ENCODE results near the gene SOX6. TPM values are rescaled to one million over a fixed set of nuclear protein-coding genes. Genes with fewer than 3 reads are reported as not detected.

SOX6 gene
- total and polyA plus RNA-seq, 12 donors, result 0.80 to 43.0 (median 21.2) TPM

- H3K27ac ChIP-seq, result no peak overlapping the region
- H3K4me1 ChIP-seq, result peaks cover 0 to 14% (median 0%) of the 10 kb centered on the region in 9 donors
- no peaks in the 10 kb centered on the region for H3K27me3 ChIP-seq
- H3K9me3 ChIP-seq, result peaks cover 0 to 5% (median 0%) of the 10 kb centered on the region in 11 donors
- ATAC-seq (no peak), DNase-seq (no peak)
- no peaks in the 10 kb centered on the region for H3K36me3 ChIP-seq
- no peak overlapping the region for H3K4me3 ChIP-seq
- intact Hi-C loops (cut with DNase I), result loop anchor here in 1 of 10 donors (1.0 kb wide), 1 partner anchor 76 kb away; no protein-coding TSS in a partner anchor
- no peak for TF ChIP-seq CTCF (IDR thresholded peaks at IDR 0.05)
These were observed 17.4 kb upstream of the SOX6 start for GRCh38 chr11:16373768-16374167.

- DNase-seq, result no peak
- peaks cover 0 to 5% (median 0%) of the 10 kb centered on the region in 11 donors for H3K9me3 ChIP-seq
- intact Hi-C loops (cut with DNase I), result no loop called here
- no peak overlapping the region for H3K27ac ChIP-seq
- H3K4me1 ChIP-seq, result peaks cover 0 to 14% (median 0%) of the 10 kb centered on the region in 9 donors
- H3K27me3 ChIP-seq, result no peaks in the 10 kb centered on the region
- TF ChIP-seq CTCF (IDR thresholded peaks at IDR 0.05), result no peak
- no peak overlapping the region for H3K4me3 ChIP-seq
- 33 to 41% methylated on average over 2 of the region's 2 CpGs for WGBS, 2 donors
- H3K36me3 ChIP-seq, result no peaks in the 10 kb centered on the region
- peak in 1 of 8 donors; percentile 61 for ATAC-seq
These were observed 16.0 kb upstream of the SOX6 start for GRCh38 chr11:16372355-16372754.

- H3K9me3 ChIP-seq, result no peaks in the 10 kb centered on the region
- WGBS, 2 donors, result 89 to 92% methylated on average over 2 of the region's 2 CpGs
- no peaks in the 10 kb centered on the region for H3K36me3 ChIP-seq
- TF ChIP-seq CTCF (IDR thresholded peaks at IDR 0.05), result no peak
- no peak overlapping the region for H3K27ac ChIP-seq
- ATAC-seq (no peak), DNase-seq (no peak)
- no peaks in the 10 kb centered on the region for H3K27me3 ChIP-seq
- H3K4me1 ChIP-seq, result peaks cover 0 to 35% (median 22%) of the 10 kb centered on the region in 9 donors
- H3K4me3 ChIP-seq, result no peak overlapping the region
- intact Hi-C loops (cut with DNase I), result no loop called here
These were observed 10.9 kb upstream of the SOX6 start for GRCh38 chr11:16367252-16367651.

- no peaks in the 10 kb centered on the region for H3K27me3 ChIP-seq
- ATAC-seq (peak in 6 of 8 donors; percentile 29 to 65 (median 56)), DNase-seq (no peak)
- peaks cover 0 to 35% (median 23%) of the 10 kb centered on the region in 9 donors for H3K4me1 ChIP-seq
- WGBS, 2 donors, result 52 to 53% methylated on average over 3 of the region's 3 CpGs
- TF ChIP-seq CTCF (IDR thresholded peaks at IDR 0.05), result no peak
- H3K36me3 ChIP-seq, result no peaks in the 10 kb centered on the region
- no peak overlapping the region for H3K4me3 ChIP-seq
- no peaks in the 10 kb centered on the region for H3K9me3 ChIP-seq
- H3K27ac ChIP-seq, result peak overlapping the region in 3 of 10 donors; percentile 29 to 43 (median 34)
- intact Hi-C loops (cut with DNase I), result no loop called here
These were observed 9.4 kb upstream of the SOX6 start for GRCh38 chr11:16365581-16366228.
